Choroid plexus epithelial cell (primary cell): ENCODE measurements around the gene GTF2B.
"Not testable (repeated sequence)": the region's sequence is repeated elsewhere in the genome, so short reads cannot be mapped to it uniquely, and the experiment has no call there.

Source experiments
- DNase-seq: peaks from one replicate; pipeline ENCODE4 v3.0.0-alpha.2; 2010; ENCODE audit warnings: low read depth
- H3K4me3 ChIP-seq: 2 replicates; pipeline ENCODE4 v1.5.1; 2011; ENCODE audit warnings: low read depth, mild to moderate bottlenecking, control low read depth, low read length, moderate library complexity
- TF ChIP-seq, protein P1 (sequence below): conservative IDR thresholded peaks from 2 replicates; pipeline ENCODE4 v1.5.1; 2011; ENCODE audit warnings: low read depth, mild to moderate bottlenecking, control low read depth, inconsistent platforms, low read length, moderate library complexity

GTF2B gene, protein sequence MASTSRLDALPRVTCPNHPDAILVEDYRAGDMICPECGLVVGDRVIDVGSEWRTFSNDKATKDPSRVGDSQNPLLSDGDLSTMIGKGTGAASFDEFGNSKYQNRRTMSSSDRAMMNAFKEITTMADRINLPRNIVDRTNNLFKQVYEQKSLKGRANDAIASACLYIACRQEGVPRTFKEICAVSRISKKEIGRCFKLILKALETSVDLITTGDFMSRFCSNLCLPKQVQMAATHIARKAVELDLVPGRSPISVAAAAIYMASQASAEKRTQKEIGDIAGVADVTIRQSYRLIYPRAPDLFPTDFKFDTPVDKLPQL

DNA sequence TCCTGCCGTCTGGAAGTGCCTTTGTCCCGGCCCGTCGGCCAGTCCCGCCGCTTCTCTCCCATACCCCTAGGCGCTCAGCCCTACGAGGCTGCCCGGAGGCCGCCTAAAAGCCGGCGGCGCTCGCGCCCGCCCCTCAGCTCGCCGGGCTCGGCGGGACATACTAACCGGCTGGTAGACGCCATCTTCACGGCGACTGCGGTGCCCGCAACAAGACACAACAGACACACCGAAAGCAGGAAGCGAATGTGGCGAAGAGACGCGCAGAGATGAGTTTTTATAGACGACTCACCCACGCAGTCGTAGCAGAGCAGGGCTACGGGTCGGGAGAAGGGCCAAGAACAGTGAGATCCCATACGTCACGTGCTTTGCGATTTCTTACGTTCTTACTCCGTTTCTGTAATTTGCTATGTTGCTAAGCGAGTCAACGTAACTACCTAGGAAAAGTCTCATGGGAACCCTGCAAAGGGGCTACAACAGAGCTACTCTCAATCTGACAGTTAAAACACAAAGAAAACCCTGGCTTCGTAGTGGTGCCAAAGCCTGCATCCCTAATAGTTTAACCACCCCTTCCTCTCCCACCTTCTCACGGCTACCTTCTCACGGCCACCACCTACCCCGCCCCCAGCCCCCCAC is at the start of gene GTF2B:
Gene GTF2B (minus strand): TSS at position 250 of the 633 bp plus-strand sequence. CDS start 68 bp downstream, at position 182.
- peak; percentile 98 for DNase-seq
- TF ChIP-seq, protein P1, sequence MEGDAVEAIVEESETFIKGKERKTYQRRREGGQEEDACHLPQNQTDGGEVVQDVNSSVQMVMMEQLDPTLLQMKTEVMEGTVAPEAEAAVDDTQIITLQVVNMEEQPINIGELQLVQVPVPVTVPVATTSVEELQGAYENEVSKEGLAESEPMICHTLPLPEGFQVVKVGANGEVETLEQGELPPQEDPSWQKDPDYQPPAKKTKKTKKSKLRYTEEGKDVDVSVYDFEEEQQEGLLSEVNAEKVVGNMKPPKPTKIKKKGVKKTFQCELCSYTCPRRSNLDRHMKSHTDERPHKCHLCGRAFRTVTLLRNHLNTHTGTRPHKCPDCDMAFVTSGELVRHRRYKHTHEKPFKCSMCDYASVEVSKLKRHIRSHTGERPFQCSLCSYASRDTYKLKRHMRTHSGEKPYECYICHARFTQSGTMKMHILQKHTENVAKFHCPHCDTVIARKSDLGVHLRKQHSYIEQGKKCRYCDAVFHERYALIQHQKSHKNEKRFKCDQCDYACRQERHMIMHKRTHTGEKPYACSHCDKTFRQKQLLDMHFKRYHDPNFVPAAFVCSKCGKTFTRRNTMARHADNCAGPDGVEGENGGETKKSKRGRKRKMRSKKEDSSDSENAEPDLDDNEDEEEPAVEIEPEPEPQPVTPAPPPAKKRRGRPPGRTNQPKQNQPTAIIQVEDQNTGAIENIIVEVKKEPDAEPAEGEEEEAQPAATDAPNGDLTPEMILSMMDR: no peak
- peak within 1 kb of the TSS; percentile 79 for H3K4me3 ChIP-seq

DNA sequence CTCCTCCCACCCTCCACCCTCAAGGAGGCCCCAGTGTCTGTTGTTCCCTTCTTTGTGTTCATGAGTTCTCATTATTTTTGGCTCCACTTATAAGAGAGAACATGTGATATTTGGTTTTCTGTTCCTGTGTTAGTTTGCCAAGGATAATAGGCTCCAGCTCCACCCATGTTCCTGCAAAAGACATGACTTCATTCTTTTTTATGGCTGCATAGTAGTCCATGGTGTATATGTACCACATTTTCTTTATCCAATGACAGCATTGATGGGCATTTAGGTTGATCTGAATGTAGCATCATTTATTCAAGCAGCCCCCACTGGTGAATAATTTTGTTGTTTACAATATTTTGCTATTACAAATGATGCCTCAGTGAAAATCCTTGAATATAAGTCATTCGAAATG is 47.2 kb upstream of the GTF2B start:
- DNase-seq: not testable (repeated sequence)

DNA sequence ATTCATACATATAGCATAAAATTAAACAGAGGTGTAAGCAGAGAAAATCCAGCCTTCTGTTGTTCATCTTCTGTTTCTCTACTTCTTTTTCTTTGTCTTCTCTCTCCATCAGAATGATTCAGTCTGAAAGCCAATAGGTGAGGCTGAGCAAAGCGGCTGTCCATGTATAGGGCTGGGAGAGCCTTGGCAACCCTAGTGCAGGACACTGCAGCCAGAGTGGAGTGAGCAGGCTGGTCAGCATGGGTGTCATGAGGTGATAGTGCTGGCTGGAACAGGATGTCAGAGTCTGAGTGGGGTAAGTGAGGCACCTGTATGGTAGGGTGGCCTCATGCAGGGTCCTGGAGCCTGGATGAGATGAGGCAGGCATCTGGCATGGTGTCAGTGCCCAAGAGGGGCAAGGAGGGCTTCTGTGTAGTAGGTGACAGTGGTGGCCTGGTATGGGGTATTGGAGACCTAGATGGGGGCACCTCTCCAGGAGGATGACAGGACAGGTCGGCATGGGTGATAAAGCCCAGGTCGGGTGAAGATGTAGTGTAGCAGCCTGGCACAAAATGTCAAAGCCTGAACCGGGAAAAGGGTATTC is 45.5 kb upstream of the GTF2B start:
- no peak overlapping the region for H3K4me3 ChIP-seq
- no peak for DNase-seq
- TF ChIP-seq, protein P1: no peak

More for the DNA sequence above, 47.2 kb upstream of the GTF2B start:
- not testable (repeated sequence) for H3K4me3 ChIP-seq

DNA sequence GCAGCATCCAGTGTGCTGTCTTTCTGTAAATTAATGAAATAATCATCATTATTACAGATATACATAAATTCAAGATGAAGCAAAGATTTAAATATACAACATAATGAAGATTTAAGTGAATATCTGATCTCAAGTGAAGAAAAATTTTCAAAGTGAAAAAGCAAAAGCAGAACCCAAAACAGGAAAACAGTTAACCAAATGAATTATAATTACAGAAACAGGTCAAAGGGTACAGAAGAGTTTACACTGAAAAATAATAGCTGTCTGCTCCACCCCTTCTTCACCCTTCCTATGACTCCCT is 44.8 kb upstream of the GTF2B start:
- no peak for DNase-seq

DNA sequence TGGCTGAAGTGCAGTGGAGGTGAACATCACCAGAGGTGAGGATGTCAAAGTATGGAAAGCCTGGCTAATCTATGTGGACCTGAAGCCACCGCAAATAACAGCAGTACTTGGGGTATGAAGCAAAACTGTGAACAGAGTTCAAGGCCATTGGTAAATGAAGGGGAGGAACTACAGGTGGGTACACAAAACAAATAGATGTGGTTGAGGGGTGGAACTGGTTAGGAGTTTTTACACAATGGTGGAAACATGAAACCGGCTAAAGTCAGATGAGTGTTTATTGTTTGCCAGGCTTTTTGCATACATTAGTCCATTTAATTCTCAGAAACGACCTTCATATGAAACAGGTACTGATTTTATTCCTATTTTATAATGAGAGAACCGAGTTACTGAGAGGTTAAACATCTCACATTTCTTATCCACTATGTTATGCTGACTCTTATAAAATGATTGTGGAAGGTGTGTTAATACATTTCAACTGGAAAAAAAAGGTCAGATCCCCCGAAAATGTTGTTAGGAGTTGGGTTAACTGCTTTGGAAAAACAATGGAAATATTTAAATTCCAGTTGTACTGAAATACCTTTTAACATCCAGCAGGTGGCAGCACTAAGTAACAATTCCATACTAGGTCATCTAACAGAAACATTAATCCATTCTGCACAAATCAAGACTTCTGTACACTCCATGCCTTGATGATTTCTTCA is 44.3 kb upstream of the GTF2B start:
- TF ChIP-seq, protein P1: peak; percentile 50
- H3K4me3 ChIP-seq: no peak overlapping the region
- DNase-seq: peak; percentile 68

More for the DNA sequence above, 44.8 kb upstream of the GTF2B start:
- TF ChIP-seq, protein P1: no peak
- H3K4me3 ChIP-seq: no peak overlapping the region

DNA sequence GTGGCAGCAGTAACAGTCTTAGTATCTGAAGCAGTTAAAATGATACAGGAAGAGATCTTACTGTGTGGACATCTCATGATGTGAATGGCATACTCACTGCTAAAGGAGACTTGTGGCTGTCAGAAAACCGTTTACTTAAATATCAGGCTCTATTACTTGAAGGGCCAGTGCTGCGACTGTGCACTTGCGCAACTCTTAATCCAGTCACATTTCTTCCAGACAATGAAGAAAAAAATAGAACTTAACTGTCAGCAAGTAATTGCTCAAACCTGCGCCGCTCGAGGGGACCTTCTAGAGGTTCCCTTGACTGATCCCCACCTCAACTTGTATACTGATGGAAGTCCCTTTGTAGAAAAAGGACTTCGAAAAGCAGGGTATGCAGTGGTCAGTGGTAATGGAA is 38.8 kb upstream of the GTF2B start:
- DNase-seq, H3K4me3 ChIP-seq: not testable (repeated sequence)

DNA sequence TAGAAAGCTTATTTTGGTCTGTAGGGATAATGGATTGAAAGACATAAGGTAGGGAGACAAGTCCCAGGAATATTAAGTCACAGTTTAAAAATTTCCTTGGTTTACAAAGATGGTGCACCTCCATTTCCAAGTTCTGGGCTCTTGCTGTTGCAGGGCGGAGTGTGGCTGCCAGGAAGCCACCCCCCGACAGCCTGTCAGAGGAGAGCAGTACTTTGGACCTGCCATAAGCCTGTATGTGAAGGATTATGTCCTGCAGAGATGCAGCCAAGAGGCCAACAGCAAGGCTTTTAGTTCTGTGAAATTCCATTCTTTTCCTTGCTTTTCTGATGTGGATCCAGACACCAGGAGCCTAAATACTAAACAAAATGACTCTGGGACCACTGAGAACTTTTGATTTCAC is 31.9 kb upstream of the GTF2B start:
- TF ChIP-seq, protein P1: no peak
- H3K4me3 ChIP-seq: no peak overlapping the region
- DNase-seq: no peak
